AG09309 (cell line): Measurements from ENCODE around the gene KRT86.
A peak's percentile ranks its signal among the peaks of the same experiment; 100 is the strongest.

Experiments
- DNase-seq: peaks from one replicate; pipeline ENCODE4 v3.0.0-alpha.2; 2010; ENCODE audit warnings: low read depth
- H3K4me3 ChIP-seq: 2 replicates; pipeline ENCODE4 v1.5.1; 2011; ENCODE audit warnings: mild to moderate bottlenecking, low read depth, low read length, moderate library complexity; ENCODE audit not compliant: control insufficient read depth
- TF ChIP-seq, protein P1 (sequence below): IDR thresholded peaks from 2 replicates; pipeline ENCODE4 v1.5.1; 2011; ENCODE audit warnings: mild to moderate bottlenecking, low read depth, low read length, inconsistent platforms; ENCODE audit not compliant: insufficient read depth, control insufficient read depth; ENCODE audit errors: missing control alignments

Gene KRT86

DNA sequence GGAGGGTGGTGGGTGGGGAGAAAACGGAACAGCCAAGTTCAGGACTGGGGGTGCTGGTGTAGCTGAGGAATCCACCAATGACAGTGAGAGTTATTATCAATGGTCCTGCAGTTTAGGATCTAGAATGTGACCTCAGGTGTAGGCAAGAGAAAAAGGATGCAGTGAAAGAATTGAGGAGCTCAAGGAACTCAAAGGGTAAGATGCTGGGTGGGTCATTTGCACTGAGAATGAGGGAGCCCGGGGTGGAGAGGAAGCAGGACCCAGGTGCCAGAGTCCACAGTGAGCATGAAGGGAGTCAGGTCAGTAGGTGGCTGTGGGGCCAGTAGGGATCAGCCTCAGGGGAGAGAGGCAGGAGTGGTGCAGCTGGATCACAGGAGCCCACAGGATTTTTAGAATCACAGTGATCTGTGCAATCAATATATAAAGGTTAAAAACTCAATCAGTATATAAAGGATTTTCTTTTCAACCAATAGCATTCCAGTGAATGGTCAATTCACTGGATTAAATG lies 44.6 kb upstream of the KRT86 start:
- TF ChIP-seq, protein P1, sequence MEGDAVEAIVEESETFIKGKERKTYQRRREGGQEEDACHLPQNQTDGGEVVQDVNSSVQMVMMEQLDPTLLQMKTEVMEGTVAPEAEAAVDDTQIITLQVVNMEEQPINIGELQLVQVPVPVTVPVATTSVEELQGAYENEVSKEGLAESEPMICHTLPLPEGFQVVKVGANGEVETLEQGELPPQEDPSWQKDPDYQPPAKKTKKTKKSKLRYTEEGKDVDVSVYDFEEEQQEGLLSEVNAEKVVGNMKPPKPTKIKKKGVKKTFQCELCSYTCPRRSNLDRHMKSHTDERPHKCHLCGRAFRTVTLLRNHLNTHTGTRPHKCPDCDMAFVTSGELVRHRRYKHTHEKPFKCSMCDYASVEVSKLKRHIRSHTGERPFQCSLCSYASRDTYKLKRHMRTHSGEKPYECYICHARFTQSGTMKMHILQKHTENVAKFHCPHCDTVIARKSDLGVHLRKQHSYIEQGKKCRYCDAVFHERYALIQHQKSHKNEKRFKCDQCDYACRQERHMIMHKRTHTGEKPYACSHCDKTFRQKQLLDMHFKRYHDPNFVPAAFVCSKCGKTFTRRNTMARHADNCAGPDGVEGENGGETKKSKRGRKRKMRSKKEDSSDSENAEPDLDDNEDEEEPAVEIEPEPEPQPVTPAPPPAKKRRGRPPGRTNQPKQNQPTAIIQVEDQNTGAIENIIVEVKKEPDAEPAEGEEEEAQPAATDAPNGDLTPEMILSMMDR: no peak
- H3K4me3 ChIP-seq: no peak overlapping the region
- DNase-seq: no peak

DNA sequence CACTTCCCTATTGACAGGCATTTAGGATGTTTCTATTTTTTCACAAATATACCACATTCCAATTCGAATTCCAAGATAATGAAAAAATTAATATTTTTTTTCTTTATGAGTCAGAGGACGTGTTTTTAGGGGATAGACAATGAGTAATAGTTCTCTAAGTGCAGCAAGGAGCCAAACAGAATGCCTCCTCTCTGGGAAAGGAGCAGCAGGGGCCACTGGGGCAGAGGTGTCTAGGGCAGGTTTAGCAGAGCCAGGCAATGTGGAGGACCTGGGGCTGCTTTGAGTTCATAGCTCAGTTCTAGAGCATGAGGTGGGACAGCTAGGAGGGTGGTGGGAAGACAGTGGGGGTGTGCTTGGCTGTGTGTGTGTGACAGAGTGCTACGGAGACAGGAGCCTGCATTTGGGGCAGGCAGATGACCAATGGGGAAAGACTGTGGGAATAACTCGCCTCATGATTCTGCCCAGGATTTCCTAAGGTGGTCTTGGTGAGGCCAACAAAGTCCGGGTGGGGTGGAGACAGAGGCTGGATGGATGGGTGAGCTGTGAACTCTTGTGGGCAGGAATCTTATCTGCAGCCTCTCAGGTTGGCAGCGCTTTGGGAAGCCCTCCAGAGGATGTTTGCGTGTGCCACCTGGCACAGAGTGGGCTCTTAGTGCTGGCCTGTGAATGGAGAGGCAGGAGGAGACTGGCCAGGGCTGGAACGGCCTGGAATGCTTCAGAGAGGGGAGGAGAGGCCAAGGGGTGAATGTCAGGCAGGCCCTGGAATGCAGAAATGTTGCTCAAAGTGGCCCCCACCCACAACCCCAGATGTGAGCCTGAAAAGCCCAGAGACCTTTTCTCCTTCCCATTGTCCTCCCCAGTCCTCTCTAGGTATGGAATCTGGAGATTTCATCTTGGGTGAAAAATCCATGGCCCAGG lies 43.8 kb upstream of the KRT86 start:
- DNase-seq: peak; percentile 47
- H3K4me3 ChIP-seq: no peak overlapping the region
- TF ChIP-seq, protein P1: no peak

DNA sequence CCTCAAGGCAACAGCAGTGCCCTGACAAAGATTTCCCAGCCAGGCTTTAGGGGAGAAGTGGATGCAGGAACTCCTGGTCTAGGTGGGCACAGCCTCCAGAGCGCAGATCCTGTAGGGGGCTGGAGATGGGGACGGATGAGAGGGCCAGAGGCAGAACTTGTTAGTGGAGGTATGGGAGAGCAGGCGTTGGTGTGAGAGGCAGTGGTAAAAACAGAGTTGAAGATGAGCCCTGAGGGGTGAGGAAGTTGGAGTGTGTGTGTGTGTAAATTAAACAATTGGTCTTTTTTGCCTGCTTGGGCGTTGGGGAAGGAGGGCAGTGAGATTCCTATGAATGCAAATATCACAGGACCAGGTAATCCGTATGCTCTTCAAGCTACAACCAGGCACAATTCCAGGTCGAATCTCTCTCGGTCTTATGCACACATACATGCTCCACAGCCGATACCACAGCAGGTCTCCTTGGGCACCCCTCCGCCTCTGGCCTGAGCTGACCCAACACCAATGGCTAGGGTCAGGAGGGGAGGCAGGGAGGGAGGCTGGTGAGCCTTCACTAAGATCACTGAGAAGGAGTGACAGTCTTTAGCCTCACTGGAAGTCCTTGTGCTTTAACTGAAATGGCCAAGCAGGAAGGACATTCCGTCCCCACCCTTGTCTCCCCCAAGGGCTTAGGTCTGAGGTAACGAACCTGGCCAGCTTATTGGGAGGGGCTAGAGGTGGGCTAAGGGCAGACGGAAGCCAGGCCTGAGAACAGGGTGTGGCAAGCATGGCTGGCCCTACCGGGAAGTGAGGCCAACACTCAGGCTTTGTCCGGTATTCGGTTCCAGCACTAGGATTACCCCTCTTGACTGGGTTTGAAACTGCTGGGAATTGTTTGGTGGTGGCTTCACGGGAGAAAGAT lies 42.9 kb upstream of the KRT86 start:
- DNase-seq: no peak
- no peak overlapping the region for H3K4me3 ChIP-seq
- TF ChIP-seq, protein P1: no peak

DNA sequence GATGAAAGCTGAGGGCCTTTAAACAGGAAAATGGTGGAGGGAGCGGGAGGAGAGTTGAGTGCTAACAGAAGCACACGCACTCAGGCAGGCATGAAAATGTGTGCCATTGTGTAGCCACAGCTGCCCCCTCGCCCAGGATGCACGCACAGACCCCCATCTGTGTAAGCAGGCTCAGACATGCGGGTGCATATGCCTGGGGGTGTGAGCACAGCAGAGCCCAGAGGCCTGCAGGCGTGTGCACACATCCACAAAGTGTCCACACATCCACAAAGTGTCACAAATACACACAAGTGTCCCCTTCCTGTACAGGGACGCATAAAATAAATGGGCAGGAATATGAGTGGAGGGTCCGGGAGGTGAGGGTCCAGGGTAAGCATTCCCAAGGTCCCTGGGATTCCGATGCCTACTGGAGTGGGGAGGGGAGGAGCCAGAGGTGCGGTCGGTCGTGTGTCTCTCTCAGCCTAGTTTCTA lies 42.2 kb upstream of the KRT86 start:
- TF ChIP-seq, protein P1: no peak
- H3K4me3 ChIP-seq: no peak overlapping the region

DNA sequence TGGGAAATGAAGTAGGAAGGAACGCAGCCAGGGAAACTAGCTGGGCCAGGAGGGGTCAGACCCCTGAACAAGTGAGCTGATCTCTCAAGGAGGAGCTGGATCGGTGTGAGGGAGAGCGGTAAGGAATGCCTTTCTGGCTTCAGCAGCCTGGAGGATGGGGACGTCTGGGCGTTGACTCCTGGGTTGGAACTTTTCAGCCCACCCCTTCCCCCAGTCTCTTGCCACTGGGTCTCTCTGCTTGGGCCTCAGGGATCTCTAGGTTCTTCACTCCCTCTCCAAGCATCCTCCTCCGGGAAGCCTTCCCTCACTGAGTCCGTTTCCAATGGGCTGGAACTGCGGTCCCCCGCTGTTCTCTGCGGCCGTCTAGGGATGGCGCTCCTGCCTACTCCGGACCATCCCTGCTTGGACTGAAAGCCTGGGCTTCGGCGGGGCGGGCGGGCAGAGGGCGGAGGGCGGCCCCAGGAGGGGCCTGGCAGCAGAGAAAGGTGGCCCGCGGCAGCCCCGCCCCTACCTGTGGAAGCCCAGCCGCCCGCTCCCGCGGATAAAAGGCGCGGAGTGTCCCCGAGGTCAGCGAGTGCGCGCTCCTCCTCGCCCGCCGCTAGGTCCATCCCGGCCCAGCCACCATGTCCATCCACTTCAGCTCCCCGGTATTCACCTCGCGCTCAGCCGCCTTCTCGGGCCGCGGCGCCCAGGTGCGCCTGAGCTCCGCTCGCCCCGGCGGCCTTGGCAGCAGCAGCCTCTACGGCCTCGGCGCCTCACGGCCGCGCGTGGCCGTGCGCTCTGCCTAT lies 41.6 kb upstream of the KRT86 start, which contains the start of gene KRT7:
KRT7 (plus strand) TSS at position 570 of the 788 bp plus-strand sequence; CDS start at position 624, 54 bp downstream.
- no peak for DNase-seq
- TF ChIP-seq, protein P1: no peak
- no peak within 1 kb of the TSS for H3K4me3 ChIP-seq

More for the DNA sequence above, 42.2 kb upstream of the KRT86 start:
- DNase-seq: no peak
